Epidermal melanocyte (primary cell): ENCODE data around the gene GJE1.

ENCODE experiments used
- DNase-seq: peaks from one replicate; pipeline ENCODE4 v3.0.0; 2011; ENCODE audit warnings: low spot score; ENCODE audit not compliant: insufficient read length

The GJE1 gene

DNA sequence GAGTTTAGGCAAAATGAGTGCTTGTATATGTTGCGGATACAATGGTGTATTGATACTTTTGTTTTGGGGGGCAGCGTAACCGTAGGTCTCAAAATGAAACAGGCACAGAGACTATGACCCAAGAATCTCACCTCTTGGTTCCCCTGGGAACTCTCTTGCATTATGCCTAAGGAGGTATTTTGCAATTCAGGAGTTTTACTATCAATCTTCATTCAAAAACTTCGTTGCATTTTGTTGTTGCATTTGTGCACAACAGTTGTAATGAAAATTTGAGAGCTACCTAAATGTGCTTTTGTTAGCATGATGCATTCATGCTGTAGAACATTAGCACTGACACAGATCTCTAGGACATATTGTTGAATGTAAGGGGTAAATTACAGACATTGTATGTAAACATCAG lies 32.5 kb downstream of the GJE1 start:
- no peak for DNase-seq

GRCh38 chr6:142167071-142167470 lies 34.3 kb downstream of the GJE1 start:
- no peak for DNase-seq

- no peak for DNase-seq
Observed at GRCh38 chr6:142167486-142167885, 34.8 kb downstream of the GJE1 start.

- no peak for DNase-seq
Observed at GRCh38 chr6:142171351-142171750, 38.6 kb downstream of the GJE1 start.

- no peak for DNase-seq
Observed at GRCh38 chr6:142172758-142173157, 40.0 kb downstream of the GJE1 start.

GRCh38 chr6:142173980-142174379 lies 41.3 kb downstream of the GJE1 start:
- DNase-seq: no peak

DNA sequence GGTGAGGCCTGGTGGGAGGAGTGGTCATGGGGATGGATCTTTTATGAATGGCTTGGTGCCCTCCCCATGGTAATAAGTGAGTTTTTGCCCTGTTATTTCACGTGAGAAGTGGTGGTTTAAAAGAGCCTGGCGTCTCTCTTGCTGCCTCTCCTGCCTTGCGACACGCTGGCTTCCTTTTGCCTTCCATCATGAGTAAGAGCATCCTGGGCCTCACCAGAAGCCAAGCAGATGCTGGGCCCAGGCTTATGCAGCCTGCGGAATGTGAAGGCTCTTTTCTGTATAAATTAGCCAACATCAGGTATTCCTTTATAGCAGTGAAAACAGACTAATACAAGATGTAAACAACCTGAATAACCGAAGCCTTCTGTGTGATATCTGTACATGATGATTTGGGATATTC lies 42.0 kb downstream of the GJE1 start:
- no peak for DNase-seq

- DNase-seq: no peak
Observed at GRCh38 chr6:142178129-142178528, 45.4 kb downstream of the GJE1 start.

DNA sequence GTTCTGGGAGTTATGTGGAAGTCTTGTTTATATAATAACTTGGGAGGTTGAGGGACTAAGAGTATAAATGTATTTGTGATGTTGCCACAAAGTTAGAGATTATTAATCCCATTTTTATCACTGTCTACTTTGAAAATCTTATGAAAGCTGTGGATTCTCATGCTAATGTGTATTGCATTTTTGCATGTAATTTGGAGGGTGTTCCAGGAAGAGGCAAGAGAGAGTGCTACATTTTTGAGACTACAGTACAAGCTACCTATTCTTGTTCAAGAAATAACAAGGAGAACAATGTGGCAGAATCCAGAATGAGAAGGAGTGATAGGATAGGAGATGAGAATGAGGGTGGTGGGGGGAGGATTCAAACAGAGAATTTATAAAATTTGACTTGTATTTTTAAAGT lies 49.3 kb downstream of the GJE1 start:
- DNase-seq: no peak

DNA sequence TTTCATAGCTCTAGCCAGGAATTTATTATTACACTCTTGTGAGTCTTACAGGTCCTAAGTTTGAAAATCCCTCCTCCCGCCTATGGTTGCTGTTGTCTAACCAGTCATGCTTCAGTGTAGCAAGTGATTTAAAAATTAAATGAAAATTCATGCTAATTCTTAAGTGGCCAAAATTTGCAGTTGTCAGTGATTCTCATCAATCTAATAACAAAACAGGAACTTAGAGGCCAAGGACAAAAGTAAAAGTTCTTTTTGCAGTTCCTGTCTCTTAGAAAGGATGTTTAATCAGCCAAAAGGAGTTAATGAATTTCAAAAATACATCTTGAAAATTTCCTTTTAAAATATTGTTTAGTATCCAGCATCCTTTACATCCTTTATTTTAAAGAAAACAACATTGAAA lies 50.6 kb downstream of the GJE1 start:
- DNase-seq: no peak

DNA sequence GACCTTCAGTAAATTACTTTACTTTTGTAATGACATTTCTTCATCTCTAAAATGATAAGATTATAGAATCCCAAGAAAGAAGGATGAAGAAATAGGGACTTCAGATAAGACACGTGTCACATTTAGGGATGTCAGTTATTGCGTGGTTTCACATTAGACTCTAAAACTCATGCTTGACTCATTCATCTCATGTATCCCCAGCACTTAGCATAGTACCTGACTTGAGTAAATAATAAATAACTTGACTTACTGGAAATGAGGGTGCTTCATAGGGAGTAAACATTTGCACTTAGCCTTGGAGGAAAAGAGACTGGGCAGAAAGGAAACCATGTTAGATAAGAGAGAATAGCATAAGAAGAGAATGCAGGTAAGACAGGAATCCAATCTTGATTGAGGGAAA lies 51.6 kb downstream of the GJE1 start:
- no peak for DNase-seq
